Measurements from ENCODE around the gene FBXO17. TPM values are rescaled to one million over a fixed set of nuclear protein-coding genes. Genes with fewer than 3 reads are reported as not detected.

FBXO17 gene, protein sequence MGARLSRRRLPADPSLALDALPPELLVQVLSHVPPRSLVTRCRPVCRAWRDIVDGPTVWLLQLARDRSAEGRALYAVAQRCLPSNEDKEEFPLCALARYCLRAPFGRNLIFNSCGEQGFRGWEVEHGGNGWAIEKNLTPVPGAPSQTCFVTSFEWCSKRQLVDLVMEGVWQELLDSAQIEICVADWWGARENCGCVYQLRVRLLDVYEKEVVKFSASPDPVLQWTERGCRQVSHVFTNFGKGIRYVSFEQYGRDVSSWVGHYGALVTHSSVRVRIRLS
- total RNA-seq = 10 to 100 TPM; 14.2 to 67.2 (median 28.5) TPM

DNA sequence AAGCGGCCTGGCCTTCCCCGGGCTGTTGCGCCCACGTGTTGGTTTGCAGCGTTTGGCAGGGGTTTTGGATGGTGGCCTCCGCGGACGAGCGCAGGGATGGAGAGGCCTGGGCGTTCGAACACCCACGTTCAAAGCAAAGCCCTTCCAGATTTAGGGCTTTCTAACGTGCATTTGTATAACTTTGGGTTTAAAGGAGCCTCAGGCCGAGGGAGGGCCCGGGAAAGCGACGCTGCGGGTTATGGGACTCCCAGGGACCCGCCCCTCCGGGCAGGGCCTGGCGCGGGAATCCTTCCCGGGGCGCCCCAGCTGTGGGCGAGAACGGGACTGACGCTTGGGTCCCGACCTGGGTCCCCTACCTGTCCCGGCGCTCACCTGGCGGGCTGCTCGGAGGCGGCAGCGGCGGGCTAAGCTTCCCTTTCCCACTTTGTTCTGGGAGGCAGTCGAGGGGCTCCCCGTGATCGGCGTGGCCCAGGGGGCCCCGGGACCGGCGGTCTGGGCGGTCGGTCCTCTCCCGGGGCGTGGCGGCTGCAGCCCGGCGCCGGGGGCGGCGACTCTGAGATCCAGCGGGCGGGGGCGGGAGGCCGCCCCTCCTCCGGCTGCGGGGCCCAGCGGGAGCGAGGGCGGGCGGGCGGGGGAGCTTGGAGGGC, at the start of gene FBXO17:
Gene FBXO17 (minus strand): TSS at position 529 of the 647 bp plus-strand sequence. CDS start 25,423 bp downstream, outside the sequence.
- H3K4me1 ChIP-seq = no peaks in the 10 kb centered on the region
- H3K27ac ChIP-seq = peak within 1 kb of the TSS; percentile 70 to 92
- intact Hi-C loops (cut with DNase I; ENCODE audit: low total_unique reads) = no loop called here
- peak within 1 kb of the TSS; percentile 56 to 81 (median 68) for H3K4me3 ChIP-seq
- peaks cover 0 to 2% of the 10 kb centered on the region in 2 donors for H3K9me3 ChIP-seq
- H3K27me3 ChIP-seq = no peaks in the 10 kb centered on the region
- TF ChIP-seq, protein P1, sequence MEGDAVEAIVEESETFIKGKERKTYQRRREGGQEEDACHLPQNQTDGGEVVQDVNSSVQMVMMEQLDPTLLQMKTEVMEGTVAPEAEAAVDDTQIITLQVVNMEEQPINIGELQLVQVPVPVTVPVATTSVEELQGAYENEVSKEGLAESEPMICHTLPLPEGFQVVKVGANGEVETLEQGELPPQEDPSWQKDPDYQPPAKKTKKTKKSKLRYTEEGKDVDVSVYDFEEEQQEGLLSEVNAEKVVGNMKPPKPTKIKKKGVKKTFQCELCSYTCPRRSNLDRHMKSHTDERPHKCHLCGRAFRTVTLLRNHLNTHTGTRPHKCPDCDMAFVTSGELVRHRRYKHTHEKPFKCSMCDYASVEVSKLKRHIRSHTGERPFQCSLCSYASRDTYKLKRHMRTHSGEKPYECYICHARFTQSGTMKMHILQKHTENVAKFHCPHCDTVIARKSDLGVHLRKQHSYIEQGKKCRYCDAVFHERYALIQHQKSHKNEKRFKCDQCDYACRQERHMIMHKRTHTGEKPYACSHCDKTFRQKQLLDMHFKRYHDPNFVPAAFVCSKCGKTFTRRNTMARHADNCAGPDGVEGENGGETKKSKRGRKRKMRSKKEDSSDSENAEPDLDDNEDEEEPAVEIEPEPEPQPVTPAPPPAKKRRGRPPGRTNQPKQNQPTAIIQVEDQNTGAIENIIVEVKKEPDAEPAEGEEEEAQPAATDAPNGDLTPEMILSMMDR (IDR thresholded peaks at IDR 0.05) = no peak
- TF ChIP-seq POLR2A (IDR thresholded peaks at IDR 0.05) (no peak), POLR2AphosphoS5 (IDR thresholded peaks at IDR 0.05) (peak in 1 of 3 donors; percentile 41)
- DNase-seq (ENCODE audit: low spot score in 2 of 2) = peak in 1 of 2 donors; percentile 55
- no peaks in the 10 kb centered on the region for H3K36me3 ChIP-seq

DNA sequence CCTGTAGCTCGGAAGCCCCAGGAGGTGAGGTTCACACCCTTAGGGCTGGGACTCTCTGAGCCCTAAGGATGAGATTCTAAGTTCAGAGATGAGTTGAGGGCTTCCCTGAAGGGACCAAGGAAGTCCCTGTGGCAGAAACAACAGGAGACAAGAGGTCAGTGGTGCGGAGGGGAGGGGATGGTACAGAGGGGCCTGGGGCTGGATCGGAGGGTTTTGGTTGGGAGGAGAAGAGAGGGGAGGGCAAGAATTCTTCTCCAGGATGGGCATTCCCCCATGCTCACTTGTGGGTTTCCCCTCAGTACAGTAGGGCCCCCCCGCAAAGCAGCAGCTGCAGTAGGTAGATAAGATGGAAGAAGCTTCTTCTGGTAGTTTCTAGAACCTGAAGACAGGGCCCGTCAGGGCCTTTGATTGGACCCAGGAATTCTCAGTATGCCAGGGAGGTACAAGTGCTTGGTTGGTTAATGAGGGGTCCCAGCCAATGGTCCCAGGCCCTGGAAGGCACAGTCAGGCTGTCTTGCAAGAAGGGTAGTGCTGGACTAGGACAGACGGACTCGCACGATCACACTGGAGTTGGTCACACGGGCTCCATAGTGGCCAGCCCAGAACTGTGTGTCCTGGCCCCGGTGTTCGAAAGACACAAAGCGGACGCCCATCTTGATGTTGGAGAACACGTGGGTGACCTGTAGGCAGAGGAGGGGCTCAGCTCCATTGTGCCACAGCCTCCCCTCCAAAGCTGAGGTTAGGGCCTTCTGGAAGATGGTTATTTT, 49.5 kb upstream of the FBXO17 start:
- no peak for TF ChIP-seq POLR2A (IDR thresholded peaks at IDR 0.05)
- TF ChIP-seq POLR2AphosphoS5 (IDR thresholded peaks at IDR 0.05) = no peak
- TF ChIP-seq, protein P1 (IDR thresholded peaks at IDR 0.05) = no peak
- no peaks in the 10 kb centered on the region for H3K27me3 ChIP-seq
- intact Hi-C loops (cut with DNase I; ENCODE audit: low total_unique reads) = no loop called here
- no peaks in the 10 kb centered on the region for H3K9me3 ChIP-seq
- DNase-seq (ENCODE audit: low spot score in 2 of 2) = no peak
- no peak overlapping the region for H3K27ac ChIP-seq
- H3K36me3 ChIP-seq = no peaks in the 10 kb centered on the region
- no peaks in the 10 kb centered on the region for H3K4me1 ChIP-seq
- no peak overlapping the region for H3K4me3 ChIP-seq

DNA sequence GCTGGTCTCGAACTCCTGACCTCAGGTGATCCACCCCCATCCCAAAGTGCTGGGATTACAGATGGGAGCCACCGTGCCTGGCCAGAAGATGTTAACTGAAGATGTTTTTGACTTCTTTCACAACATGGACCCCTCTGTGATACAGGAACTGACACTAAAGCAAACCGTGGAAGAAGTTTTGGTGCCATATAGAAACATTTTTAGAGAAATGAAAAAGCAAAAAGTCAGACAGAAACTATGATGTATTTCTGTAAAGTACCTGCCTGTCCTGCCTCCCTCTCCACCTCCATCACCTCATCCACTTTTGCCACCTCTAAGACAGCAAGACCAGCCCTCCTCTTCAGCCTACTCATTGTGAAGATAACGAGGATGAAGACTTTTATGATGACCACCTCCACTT, 45.5 kb upstream of the FBXO17 start:
- H3K36me3 ChIP-seq = no peaks in the 10 kb centered on the region
- no peak for DNase-seq (ENCODE audit: low spot score in 2 of 2)
- TF ChIP-seq POLR2A (IDR thresholded peaks at IDR 0.05) = no peak
- TF ChIP-seq, protein P1 (IDR thresholded peaks at IDR 0.05) = no peak
- no peak for TF ChIP-seq POLR2AphosphoS5 (IDR thresholded peaks at IDR 0.05)

DNA sequence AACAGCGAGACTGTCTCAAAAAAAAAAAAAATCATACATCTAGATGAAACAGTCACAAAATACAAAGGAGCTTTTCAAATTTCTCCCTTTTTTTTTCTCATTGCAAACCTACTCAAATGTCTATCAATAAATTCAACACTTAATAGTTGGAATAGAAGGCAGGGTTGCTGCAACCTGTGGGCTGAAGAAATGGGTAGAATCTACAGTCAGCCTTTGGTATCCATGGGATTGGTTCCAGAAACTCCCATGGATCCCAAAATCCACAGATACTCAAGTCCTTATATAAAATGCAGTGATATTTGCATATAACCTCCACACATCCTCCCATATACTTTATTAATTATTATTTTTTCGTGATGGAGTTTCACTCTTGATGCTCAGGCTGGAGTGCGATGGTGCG, 42.1 kb upstream of the FBXO17 start:
- TF ChIP-seq POLR2AphosphoS5 (IDR thresholded peaks at IDR 0.05) = no peak
- Histone ChIP-seq H3K27ac (no peak overlapping the region), H3K27me3 (no peaks in the 10 kb centered on the region), H3K9me3 (no peaks in the 10 kb centered on the region), H3K36me3 (no peaks in the 10 kb centered on the region), H3K4me1 (no peaks in the 10 kb centered on the region), H3K4me3 (no peak overlapping the region)
- intact Hi-C loops (cut with DNase I; ENCODE audit: low total_unique reads) = no loop called here
- no peak for DNase-seq (ENCODE audit: low spot score in 2 of 2)

More for the DNA sequence above, 45.5 kb upstream of the FBXO17 start:
- H3K9me3 ChIP-seq = no peaks in the 10 kb centered on the region
- intact Hi-C loops (cut with DNase I; ENCODE audit: low total_unique reads) = no loop called here
- no peak overlapping the region for H3K4me3 ChIP-seq
- no peak overlapping the region for H3K27ac ChIP-seq
- H3K27me3 ChIP-seq = no peaks in the 10 kb centered on the region
- H3K4me1 ChIP-seq = no peaks in the 10 kb centered on the region

DNA sequence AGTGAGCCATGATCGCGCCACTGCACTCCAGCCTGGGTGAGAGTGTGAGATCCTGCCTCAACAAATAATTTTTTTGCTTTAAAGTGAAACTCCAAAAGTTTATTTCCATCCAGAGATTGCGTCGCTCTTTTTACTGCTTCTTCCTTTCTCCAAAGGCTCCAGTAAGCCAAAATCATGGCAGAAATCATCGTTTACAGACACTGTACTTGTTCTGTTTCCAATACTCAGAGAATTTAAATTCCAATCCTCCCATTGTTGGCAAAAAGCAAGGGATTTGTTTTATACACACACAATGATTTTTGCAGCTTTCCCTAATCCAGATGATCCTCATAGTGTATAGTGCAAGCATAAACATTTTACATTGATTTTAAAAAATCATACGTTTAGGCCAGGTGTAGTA, 41.5 kb upstream of the FBXO17 start:
- Histone ChIP-seq H3K4me3 (no peak overlapping the region), H3K36me3 (no peaks in the 10 kb centered on the region), H3K27ac (no peak overlapping the region), H3K27me3 (no peaks in the 10 kb centered on the region), H3K4me1 (no peaks in the 10 kb centered on the region), H3K9me3 (no peaks in the 10 kb centered on the region)
- intact Hi-C loops (cut with DNase I; ENCODE audit: low total_unique reads) = no loop called here
- TF ChIP-seq POLR2AphosphoS5 (IDR thresholded peaks at IDR 0.05) = no peak
- TF ChIP-seq, protein P1 (IDR thresholded peaks at IDR 0.05) = no peak
- no peak for TF ChIP-seq POLR2A (IDR thresholded peaks at IDR 0.05)
- no peak for DNase-seq (ENCODE audit: low spot score in 2 of 2)
